Thyroid gland (tissue), 4 donors: ENCODE data around the gene PTPRU. TPM values are rescaled to one million over a fixed set of nuclear protein-coding genes. Genes with fewer than 3 reads are reported as not detected.

Experiments
- DNase-seq, 2 donors: peaks; one replicate each; pipeline ENCODE4 v3.0.0-alpha.2; 2019
- H3K27ac ChIP-seq, 3 donors: fragments of 200-600 bp; sonication (generic); 1 replicate in 2 of 3; 2 replicates in 1 of 3; pipeline ENCODE4 v1.5.1; 2016 to 2019; ENCODE audit warnings: mild to moderate bottlenecking in 1 of 3, moderate library complexity in 1 of 3
- H3K27me3 ChIP-seq: fragments of 200-600 bp; sonication (generic); one replicate; pipeline ENCODE4 v1.5.1; 2019
- H3K36me3 ChIP-seq, 2 donors: fragments of 200-600 bp; sonication (generic); one replicate each; pipeline ENCODE4 v1.5.1; 2016 to 2019
- H3K4me1 ChIP-seq, 2 donors: fragments of 200-600 bp; sonication (generic); one replicate each; pipeline ENCODE4 v1.5.1; 2017 to 2019
- H3K4me3 ChIP-seq, 3 donors: fragments of 200-600 bp; sonication (generic); replicated peaks in 1 of 3; 1 replicate in 2 of 3; 2 replicates in 1 of 3; pipeline ENCODE4 v1.5.1; 2016; ENCODE audit warnings: mild to moderate bottlenecking in 1 of 3
- H3K9me3 ChIP-seq: fragments of 200-600 bp; sonication (generic); one replicate; pipeline ENCODE4 v1.5.1; 2017
- POLR2A ChIP-seq, 2 donors: fragments of 450-650 bp; IDR thresholded peaks; one replicate each; pipeline ENCODE4 v1.6.1; 2017; ENCODE audit warnings: antibody characterized with exemption in 2 of 2, mild to moderate bottlenecking in 2 of 2, moderate library complexity in 1 of 2
- WGBS, 2 donors: methylation state at CpG; one replicate each; pipeline ENCODE4 v1.1.5; 2017; 5-methylcytosine and 5-hydroxymethylcytosine counted together
- intact Hi-C: fragments of 100-400 bp; cut with DNase I; formaldehyde crosslinking; loops from one replicate; pipeline ENCODE4 v1.15.1; 2023
- total RNA-seq, 4 donors: library from RNA; depleted of rRNA; stranded (reverse); fragments of >200 nt; gene quantifications; one replicate each; pipeline ENCODE4 v1.2.3, GENCODE V29; 2016
- TF ChIP-seq, protein P1 (sequence below), 6 experiments: fragments of 200-600 bp in 3 of 6; fragments of 450-650 bp in 3 of 6; sonication (generic) in 3 of 6; IDR thresholded peaks; one replicate each; pipeline ENCODE4 v1.5.1; 2016 to 2019; ENCODE audit warnings: antibody characterized with exemption in 6 of 6, mild to moderate bottlenecking in 2 of 6, inconsistent platforms in 1 of 6, moderate library complexity in 1 of 6

Gene PTPRU
- total RNA-seq, 4 donors from 2014 or later, result 12.4 to 30.0 (median 17.9) TPM

- no peak for TF ChIP-seq POLR2A (IDR thresholded peaks at IDR 0.05)
- TF ChIP-seq, protein P1, sequence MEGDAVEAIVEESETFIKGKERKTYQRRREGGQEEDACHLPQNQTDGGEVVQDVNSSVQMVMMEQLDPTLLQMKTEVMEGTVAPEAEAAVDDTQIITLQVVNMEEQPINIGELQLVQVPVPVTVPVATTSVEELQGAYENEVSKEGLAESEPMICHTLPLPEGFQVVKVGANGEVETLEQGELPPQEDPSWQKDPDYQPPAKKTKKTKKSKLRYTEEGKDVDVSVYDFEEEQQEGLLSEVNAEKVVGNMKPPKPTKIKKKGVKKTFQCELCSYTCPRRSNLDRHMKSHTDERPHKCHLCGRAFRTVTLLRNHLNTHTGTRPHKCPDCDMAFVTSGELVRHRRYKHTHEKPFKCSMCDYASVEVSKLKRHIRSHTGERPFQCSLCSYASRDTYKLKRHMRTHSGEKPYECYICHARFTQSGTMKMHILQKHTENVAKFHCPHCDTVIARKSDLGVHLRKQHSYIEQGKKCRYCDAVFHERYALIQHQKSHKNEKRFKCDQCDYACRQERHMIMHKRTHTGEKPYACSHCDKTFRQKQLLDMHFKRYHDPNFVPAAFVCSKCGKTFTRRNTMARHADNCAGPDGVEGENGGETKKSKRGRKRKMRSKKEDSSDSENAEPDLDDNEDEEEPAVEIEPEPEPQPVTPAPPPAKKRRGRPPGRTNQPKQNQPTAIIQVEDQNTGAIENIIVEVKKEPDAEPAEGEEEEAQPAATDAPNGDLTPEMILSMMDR (IDR thresholded peaks at IDR 0.05), result no peak
- Histone ChIP-seq H3K4me3 (no peak overlapping the region), H3K27ac (no peak overlapping the region), H3K27me3 (no peaks in the 10 kb centered on the region), H3K9me3 (no peaks in the 10 kb centered on the region), H3K4me1 (no peaks in the 10 kb centered on the region), H3K36me3 (no peaks in the 10 kb centered on the region)
- intact Hi-C loops, result no loop called here
- 68 to 79% methylated on average over 14 to 15 of the region's 17 CpGs for WGBS, 2 donors
- no peak for DNase-seq
Observed at GRCh38 chr1:29368936-29369932, 132.9 kb downstream of the PTPRU start.

GRCh38 chr1:29370067-29370466, 133.7 kb downstream of the PTPRU start:
- TF ChIP-seq, protein P1 (IDR thresholded peaks at IDR 0.05), result no peak
- no peak for TF ChIP-seq POLR2A (IDR thresholded peaks at IDR 0.05)
- 59 to 79% methylated on average over 3 of the region's 3 CpGs for WGBS, 2 donors
- Histone ChIP-seq H3K4me1 (no peaks in the 10 kb centered on the region), H3K36me3 (no peaks in the 10 kb centered on the region), H3K27ac (no peak overlapping the region), H3K9me3 (no peaks in the 10 kb centered on the region), H3K27me3 (no peaks in the 10 kb centered on the region), H3K4me3 (no peak overlapping the region)
- intact Hi-C loops, result no loop called here
- no peak for DNase-seq

DNA sequence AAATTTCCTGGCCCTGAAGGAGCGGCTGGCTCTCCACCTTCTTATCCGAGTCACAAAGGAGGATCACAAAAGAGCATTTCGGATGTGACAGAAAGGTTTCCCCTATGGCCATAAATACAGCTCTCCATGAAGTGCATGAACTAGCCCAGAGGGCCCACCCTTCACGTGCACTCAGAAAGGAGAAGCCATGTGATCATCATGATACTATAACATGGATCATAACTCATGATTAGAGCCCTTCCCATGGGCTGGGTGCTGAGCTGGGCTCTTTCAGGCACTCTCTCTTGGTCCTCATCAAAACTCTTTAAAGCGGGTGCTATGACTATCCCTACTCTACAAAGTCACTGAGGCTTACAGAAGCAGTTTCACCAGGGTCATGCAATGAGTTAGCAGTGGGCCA, 135.0 kb downstream of the PTPRU start:
- no peaks in the 10 kb centered on the region for H3K4me1 ChIP-seq
- H3K27ac ChIP-seq, result no peak overlapping the region
- H3K9me3 ChIP-seq, result no peaks in the 10 kb centered on the region
- intact Hi-C loops, result no loop called here
- WGBS, 2 donors, result 77 to 80% methylated on average over 5 of the region's 5 CpGs
- H3K27me3 ChIP-seq, result no peaks in the 10 kb centered on the region
- TF ChIP-seq, protein P1 (IDR thresholded peaks at IDR 0.05), result no peak
- no peak for TF ChIP-seq POLR2A (IDR thresholded peaks at IDR 0.05)
- no peak overlapping the region for H3K4me3 ChIP-seq
- no peaks in the 10 kb centered on the region for H3K36me3 ChIP-seq
- DNase-seq, result no peak

DNA sequence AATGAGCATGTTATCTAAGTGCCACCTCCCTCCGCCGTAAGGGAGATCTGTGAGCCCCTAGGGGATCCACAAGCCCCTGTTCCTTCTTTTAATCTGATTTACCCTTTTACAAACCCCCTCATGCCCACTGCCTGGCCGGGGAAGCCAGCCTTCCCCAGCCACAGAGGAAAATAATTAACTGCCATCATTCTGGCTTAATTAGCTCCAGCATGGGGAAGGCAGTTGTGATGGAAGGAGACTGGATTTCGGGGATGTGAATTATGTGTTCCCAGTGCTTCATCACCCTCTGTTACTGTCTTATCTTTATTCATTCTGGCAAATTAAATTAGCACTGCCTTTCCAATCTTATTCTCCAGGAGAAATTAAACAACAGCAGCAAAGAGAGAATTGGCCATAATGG, 135.8 kb downstream of the PTPRU start:
- intact Hi-C loops, result no loop called here
- Histone ChIP-seq H3K4me3 (no peak overlapping the region), H3K9me3 (no peaks in the 10 kb centered on the region), H3K36me3 (no peaks in the 10 kb centered on the region), H3K27ac (no peak overlapping the region), H3K27me3 (no peaks in the 10 kb centered on the region), H3K4me1 (no peaks in the 10 kb centered on the region)
- 50 to 58% methylated on average over 4 of the region's 4 CpGs for whole genome bisulfite sequencing, 2 donors
- no peak for DNase-seq
- TF ChIP-seq, protein P1 (IDR thresholded peaks at IDR 0.05), result no peak
- TF ChIP-seq POLR2A (IDR thresholded peaks at IDR 0.05), result no peak

Other genes starting within 250 kb of the PTPRU start
- gene TMEM200B, start 112.6 kb upstream of the PTPRU start, total RNA-seq, result 1 to 10 TPM; 1.9 to 8.2 (median 2.7) TPM
- gene SRSF4, start 54.6 kb upstream of the PTPRU start, total RNA-seq, result 10 to 100 TPM; 67.1 to 94.7 (median 85.2) TPM
- gene MECR, start 5.6 kb upstream of the PTPRU start, total RNA-seq, result 10 to 100 TPM; 10.2 to 30.9 (median 18.0) TPM